Thyroid gland (tissue), 4 donors: Measurements from ENCODE around the gene TSPAN12. TPM values are rescaled to one million over a fixed set of nuclear protein-coding genes. Genes with fewer than 3 reads are reported as not detected.
"Not testable (repeated sequence)": the region's sequence is repeated elsewhere in the genome, so short reads cannot be mapped to it uniquely, and the experiment has no call there.

Experiments
- DNase-seq, 2 donors: peaks; one replicate each; pipeline ENCODE4 v3.0.0-alpha.2; 2019
- H3K27ac ChIP-seq, 3 donors: fragments of 200-600 bp; sonication (generic); 1 replicate in 2 of 3; 2 replicates in 1 of 3; pipeline ENCODE4 v1.5.1; 2016 to 2019; ENCODE audit warnings: mild to moderate bottlenecking in 1 of 3, moderate library complexity in 1 of 3
- H3K27me3 ChIP-seq: fragments of 200-600 bp; sonication (generic); one replicate; pipeline ENCODE4 v1.5.1; 2019
- H3K36me3 ChIP-seq, 2 donors: fragments of 200-600 bp; sonication (generic); one replicate each; pipeline ENCODE4 v1.5.1; 2016 to 2019
- H3K4me1 ChIP-seq, 2 donors: fragments of 200-600 bp; sonication (generic); one replicate each; pipeline ENCODE4 v1.5.1; 2017 to 2019
- H3K4me3 ChIP-seq, 3 donors: fragments of 200-600 bp; sonication (generic); replicated peaks in 1 of 3; 1 replicate in 2 of 3; 2 replicates in 1 of 3; pipeline ENCODE4 v1.5.1; 2016; ENCODE audit warnings: mild to moderate bottlenecking in 1 of 3
- H3K9me3 ChIP-seq: fragments of 200-600 bp; sonication (generic); one replicate; pipeline ENCODE4 v1.5.1; 2017
- CTCF ChIP-seq, 6 experiments: fragments of 200-600 bp in 3 of 6; fragments of 450-650 bp in 3 of 6; sonication (generic) in 3 of 6; IDR thresholded peaks; one replicate each; pipeline ENCODE4 v1.5.1; 2016 to 2019; ENCODE audit warnings: antibody characterized with exemption in 6 of 6, mild to moderate bottlenecking in 2 of 6, inconsistent platforms in 1 of 6, moderate library complexity in 1 of 6
- POLR2A ChIP-seq, 2 donors: fragments of 450-650 bp; IDR thresholded peaks; one replicate each; pipeline ENCODE4 v1.6.1; 2017; ENCODE audit warnings: antibody characterized with exemption in 2 of 2, mild to moderate bottlenecking in 2 of 2, moderate library complexity in 1 of 2
- WGBS, 2 donors: methylation state at CpG; one replicate each; pipeline ENCODE4 v1.1.5; 2017; 5-methylcytosine and 5-hydroxymethylcytosine counted together
- intact Hi-C: fragments of 100-400 bp; cut with DNase I; formaldehyde crosslinking; loops from one replicate; pipeline ENCODE4 v1.15.1; 2023
- total RNA-seq, 4 donors: library from RNA; depleted of rRNA; stranded (reverse); fragments of >200 nt; gene quantifications; one replicate each; pipeline ENCODE4 v1.2.3, GENCODE V29; 2016

TSPAN12 gene
- total RNA-seq: 10 to 100 TPM; 36.2 to 55.1 (median 48.8) TPM

GRCh38 chr7:120857588-120858573, at the start of gene TSPAN12:
TSPAN12 (minus strand) TSS chr7:120858144; CDS start chr7:120856763, 1,381 bp downstream.
- WGBS, 2 donors: 0 to 1% methylated on average over 48 to 54 of the region's 71 CpGs
- Histone ChIP-seq H3K9me3 (no peaks in the 10 kb centered on the region), H3K4me1 (peaks cover 12 to 17% of the 10 kb centered on the region in 2 donors), H3K4me3 (peak within 1 kb of the TSS; percentile 72 to 88 (median 79)), H3K27me3 (no peaks in the 10 kb centered on the region), H3K27ac (peak within 1 kb of the TSS; percentile 93 to 97 (median 96)), H3K36me3 (no peaks in the 10 kb centered on the region)
- intact Hi-C loops: loop anchor here (10.0 kb wide), 2 partner anchors 53 to 87 kb away; no protein-coding TSS in a partner anchor
- TF ChIP-seq CTCF (IDR thresholded peaks at IDR 0.05) (peak; percentile 32 to 91 (median 72)), POLR2A (IDR thresholded peaks at IDR 0.05) (peak in 1 of 2 donors; percentile 75)
- peak; percentile 92 to 94 for DNase-seq

- Histone ChIP-seq H3K36me3 (no peaks in the 10 kb centered on the region), H3K27ac (no peak overlapping the region), H3K9me3 (no peaks in the 10 kb centered on the region), H3K4me1 (no peaks in the 10 kb centered on the region), H3K4me3 (no peak overlapping the region), H3K27me3 (no peaks in the 10 kb centered on the region)
- DNase-seq: no peak
- no peak for TF ChIP-seq CTCF (IDR thresholded peaks at IDR 0.05)
- TF ChIP-seq POLR2A (IDR thresholded peaks at IDR 0.05): no peak
- WGBS, 2 donors: 75 to 78% methylated on average over 4 of the region's 4 CpGs
- intact Hi-C loops: no loop called here
Observed at GRCh38 chr7:120898715-120899499, 41.0 kb upstream of the TSPAN12 start.

GRCh38 chr7:120895253-120895652, 37.3 kb upstream of the TSPAN12 start:
- DNase-seq, H3K36me3 ChIP-seq, H3K9me3 ChIP-seq, H3K4me3 ChIP-seq, intact Hi-C loops, H3K4me1 ChIP-seq, H3K27ac ChIP-seq, H3K27me3 ChIP-seq: not testable (repeated sequence)
- WGBS, 2 donors: 87 to 94% methylated on average over 3 of the region's 3 CpGs

- WGBS, 2 donors: 90% methylated on average over 4 of the region's 4 CpGs
- H3K27ac ChIP-seq, DNase-seq, intact Hi-C loops, H3K4me3 ChIP-seq, H3K27me3 ChIP-seq, H3K9me3 ChIP-seq, H3K4me1 ChIP-seq, H3K36me3 ChIP-seq: not testable (repeated sequence)
Observed at GRCh38 chr7:120885602-120886001, 27.7 kb upstream of the TSPAN12 start.

- H3K27ac ChIP-seq: no peak overlapping the region
- intact Hi-C loops: no loop called here
- TF ChIP-seq POLR2A (IDR thresholded peaks at IDR 0.05): no peak
- TF ChIP-seq CTCF (IDR thresholded peaks at IDR 0.05): no peak
- H3K4me1 ChIP-seq: peaks cover 6 to 10% of the 10 kb centered on the region in 2 donors
- 82 to 84% methylated on average over 4 of the region's 4 CpGs for WGBS, 2 donors
- no peaks in the 10 kb centered on the region for H3K36me3 ChIP-seq
- H3K4me3 ChIP-seq: no peak overlapping the region
- H3K9me3 ChIP-seq: no peaks in the 10 kb centered on the region
- no peaks in the 10 kb centered on the region for H3K27me3 ChIP-seq
- DNase-seq: no peak
Observed at GRCh38 chr7:120877701-120878100, 19.8 kb upstream of the TSPAN12 start.
